GM18870 (cell line): ENCODE results near the gene UBTD1.

Source experiments
- ATAC-seq: cut with Tn5 transposase; IDR thresholded peaks from one replicate; pipeline ENCODE4 v1.9.1; 2021; ENCODE audit warnings: moderate library complexity; ENCODE audit not compliant: unreplicated experiment

Gene UBTD1

DNA sequence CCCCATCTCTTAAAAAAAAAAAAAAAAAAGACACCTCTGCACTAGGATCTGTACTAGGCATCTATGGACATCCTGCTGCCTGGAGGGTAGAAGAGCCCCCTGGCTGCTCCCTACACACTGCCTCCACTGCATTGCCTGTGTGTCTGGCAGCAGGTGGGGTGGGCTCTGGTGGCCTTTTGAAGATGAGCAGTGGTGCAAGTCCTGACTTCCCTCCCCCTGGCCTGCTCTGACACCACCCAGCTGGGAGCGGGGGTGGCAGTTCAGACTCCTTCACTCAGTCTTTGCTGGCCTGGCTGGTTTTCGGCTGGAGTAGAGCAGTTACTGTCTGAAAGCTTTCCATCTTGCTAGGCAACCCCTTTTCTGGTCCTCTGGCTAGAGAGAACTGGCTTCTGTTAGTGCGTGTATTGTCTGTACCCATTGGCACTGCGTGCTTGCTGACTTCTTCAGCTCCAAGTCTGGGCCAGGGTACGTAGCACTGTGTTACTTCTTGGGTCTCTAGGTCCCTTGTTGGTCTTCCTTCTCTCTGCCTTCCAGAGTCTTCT is 108.4 kb downstream of the UBTD1 start:
- no peak for ATAC-seq

DNA sequence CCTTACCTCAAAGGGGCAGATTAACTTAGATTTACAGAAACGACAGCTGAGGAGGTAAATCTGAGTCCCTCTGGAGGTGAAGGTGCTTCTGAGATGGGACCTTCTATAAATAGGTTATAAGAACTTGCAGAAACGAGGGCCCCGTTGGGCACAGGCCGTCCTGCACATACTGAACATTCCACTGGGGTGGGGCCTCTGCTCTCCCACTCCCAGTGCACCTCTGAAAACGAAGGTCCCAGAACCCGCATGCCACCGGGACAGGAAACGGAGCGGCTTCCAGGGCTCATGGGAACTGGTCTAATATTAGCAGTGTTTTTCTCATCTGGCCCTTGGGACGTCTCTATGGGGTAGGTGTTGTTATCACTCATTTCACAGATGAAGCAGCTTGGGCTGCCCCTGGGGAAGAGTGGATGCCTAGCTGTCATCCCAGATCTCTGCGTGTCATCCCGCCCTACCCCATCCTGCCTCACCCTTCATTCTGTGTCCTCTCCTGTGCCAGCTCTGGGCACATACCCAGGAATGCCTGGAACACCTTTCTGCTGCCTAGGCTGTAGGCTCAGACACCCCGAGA is 110.4 kb downstream of the UBTD1 start:
- no peak for ATAC-seq

DNA sequence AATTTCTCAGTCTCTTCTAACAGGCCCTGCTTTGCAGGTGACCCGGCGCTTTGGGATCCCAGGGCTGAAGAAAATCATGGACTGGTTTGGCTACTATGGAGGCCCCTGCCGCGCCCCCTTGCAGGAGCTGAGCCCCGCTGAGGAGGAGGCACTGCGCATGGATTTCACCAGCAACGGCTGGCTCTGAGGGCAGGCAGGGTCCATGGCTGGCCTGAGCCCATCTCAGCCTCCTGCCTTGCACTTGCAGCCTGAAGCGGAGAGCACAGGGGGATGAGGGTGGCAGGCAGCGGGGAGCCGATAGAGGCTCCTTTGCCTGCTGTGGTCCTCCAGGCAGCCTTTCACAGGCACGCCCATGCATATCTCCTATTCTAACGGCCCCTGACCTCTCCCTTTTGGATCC is 112.7 kb downstream of the UBTD1 start:
- no peak for ATAC-seq

DNA sequence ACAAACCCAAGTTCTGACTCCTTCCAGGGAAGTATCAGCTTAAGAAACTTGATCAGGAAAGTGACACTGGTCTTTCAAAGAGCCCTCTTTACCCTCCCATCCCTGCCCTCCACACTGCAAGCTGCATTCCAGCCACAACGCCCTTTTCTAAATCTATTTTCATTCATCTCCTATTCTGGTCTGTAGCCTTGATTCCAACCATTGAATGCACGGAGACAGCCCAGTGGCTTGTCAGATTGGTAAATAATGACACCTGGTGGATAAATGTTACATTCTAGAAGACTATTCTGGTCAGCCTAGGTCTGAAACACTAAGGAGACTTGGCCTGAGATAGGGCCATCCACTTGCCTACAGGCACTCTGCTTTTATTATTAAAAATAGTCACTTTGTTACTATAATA is 113.7 kb downstream of the UBTD1 start:
- no peak for ATAC-seq

- ATAC-seq = no peak
Measured at GRCh38 chr10:97618285-97618684, 119.6 kb downstream of the UBTD1 start.

DNA sequence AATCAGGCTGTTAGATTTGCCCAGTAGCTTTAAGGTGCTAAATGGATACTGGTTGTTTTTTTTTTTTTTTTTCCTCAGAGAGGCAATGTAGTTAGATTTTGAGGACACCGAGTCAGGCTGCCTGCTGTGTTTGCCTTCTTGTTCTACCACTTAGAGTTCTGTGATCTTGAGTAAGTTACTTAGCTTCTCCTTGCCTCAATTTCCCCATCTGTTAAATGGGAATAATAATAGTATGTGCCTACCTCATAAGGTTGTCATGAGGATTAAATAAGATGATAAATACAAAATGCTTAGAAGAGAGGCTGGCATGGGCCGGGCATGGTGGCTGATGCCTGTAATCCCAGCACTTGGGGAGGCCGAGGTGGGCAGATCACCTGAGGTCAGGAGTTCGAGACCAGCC is 120.0 kb downstream of the UBTD1 start:
- no peak for ATAC-seq
